Activated naive CD8-positive, alpha-beta T cell treated with anti-CD3 and anti-CD28 coated beads, Interleukin-2, amount 50 U/mL, for 24 hours (primary cell): ENCODE data around the gene MARK3.
"Not testable (repeated sequence)": the region's sequence is repeated elsewhere in the genome, so short reads cannot be mapped to it uniquely, and the experiment has no call there.

ENCODE experiments used
- ATAC-seq: fragments of 150-1000 bp; cut with Tn5 transposase; one replicate; pipeline ENCODE4 v1.10.0; 2021
- DNase-seq: peaks from one replicate; pipeline ENCODE4 v3.0.0; 2021
- H3K27ac Mint-ChIP-seq: one replicate; pipeline ENCODE4 v1.8.0; 2021; ENCODE audit warnings: mild to moderate bottlenecking, mixed read lengths
- H3K27me3 Mint-ChIP-seq: one replicate; pipeline ENCODE4 v1.8.0; 2021; ENCODE audit warnings: mixed read lengths
- H3K36me3 Mint-ChIP-seq: one replicate; pipeline ENCODE4 v1.8.0; 2021; ENCODE audit warnings: low read depth, mixed read lengths
- H3K4me1 Mint-ChIP-seq: one replicate; pipeline ENCODE4 v1.8.0; 2021; ENCODE audit warnings: mixed read lengths
- H3K4me3 Mint-ChIP-seq: one replicate; pipeline ENCODE4 v1.8.0; 2021; ENCODE audit warnings: mild to moderate bottlenecking, moderate library complexity, mixed read lengths
- H3K9me3 Mint-ChIP-seq: one replicate; pipeline ENCODE4 v1.8.0; 2021; ENCODE audit warnings: mixed read lengths

MARK3 gene

DNA sequence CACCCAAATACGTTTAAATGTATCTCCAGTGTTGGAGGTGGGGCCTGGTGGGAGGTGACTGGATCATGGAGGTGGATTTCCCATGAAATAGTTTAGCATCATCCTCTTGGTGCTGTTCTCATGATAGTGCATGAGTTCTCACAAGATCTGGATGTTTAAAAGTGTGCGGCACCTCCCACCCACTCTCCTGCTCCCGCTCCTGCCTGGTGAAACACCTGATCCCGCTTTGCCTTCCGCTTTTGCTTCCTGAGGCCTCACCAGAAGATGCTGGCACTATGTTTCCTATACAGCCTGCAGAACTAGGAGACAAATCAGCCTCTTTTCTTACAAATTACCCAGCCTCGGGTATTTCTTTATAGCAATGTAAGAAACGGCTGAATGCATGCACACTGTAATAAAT, 31.1 kb upstream of the MARK3 start:
- Mint-ChIP-seq H3K27me3 (peaks cover 6% of the 10 kb centered on the region), H3K36me3 (no peaks in the 10 kb centered on the region), H3K4me3 (no peak overlapping the region), H3K27ac (no peak overlapping the region), H3K9me3 (no peaks in the 10 kb centered on the region), H3K4me1 (no peaks in the 10 kb centered on the region)
- no peak for ATAC-seq
- DNase-seq = no peak

DNA sequence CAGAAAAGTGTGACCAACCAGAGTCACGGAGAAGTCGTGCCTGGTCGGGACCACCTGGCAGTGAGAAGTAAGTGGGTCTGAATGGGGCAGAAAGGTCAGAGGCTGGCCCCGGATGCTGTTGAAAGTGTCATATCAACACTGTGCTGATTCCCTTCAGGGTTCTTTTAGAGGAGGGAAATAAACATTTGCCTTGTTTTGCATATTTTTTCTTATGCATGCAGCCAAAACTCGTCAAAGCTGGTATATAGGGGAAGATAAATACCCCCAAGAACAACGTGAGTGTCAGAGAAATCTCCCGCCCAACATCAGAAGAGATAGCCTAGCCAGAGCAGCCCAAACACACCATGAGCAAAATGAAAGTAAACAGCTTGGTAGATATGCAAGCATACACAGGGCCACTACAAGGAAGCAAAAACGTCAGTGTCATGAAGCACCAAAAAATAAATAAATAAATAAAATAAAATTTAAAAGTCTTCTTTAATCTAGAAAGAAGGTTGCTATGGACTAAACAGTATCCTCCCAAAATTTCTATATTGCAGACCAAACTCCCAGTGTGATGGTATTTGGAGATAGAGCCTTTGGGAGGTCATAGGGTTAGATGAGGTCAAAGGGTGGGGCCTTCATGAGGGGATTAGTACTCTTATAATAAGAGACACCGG, 29.1 kb upstream of the MARK3 start:
- ATAC-seq (no peak), DNase-seq (no peak)
- no peaks in the 10 kb centered on the region for H3K9me3 Mint-ChIP-seq
- no peak overlapping the region for H3K4me3 Mint-ChIP-seq
- H3K27me3 Mint-ChIP-seq = peaks cover 8% of the 10 kb centered on the region
- H3K27ac Mint-ChIP-seq = no peak overlapping the region
- H3K36me3 Mint-ChIP-seq = no peaks in the 10 kb centered on the region
- no peaks in the 10 kb centered on the region for H3K4me1 Mint-ChIP-seq

DNA sequence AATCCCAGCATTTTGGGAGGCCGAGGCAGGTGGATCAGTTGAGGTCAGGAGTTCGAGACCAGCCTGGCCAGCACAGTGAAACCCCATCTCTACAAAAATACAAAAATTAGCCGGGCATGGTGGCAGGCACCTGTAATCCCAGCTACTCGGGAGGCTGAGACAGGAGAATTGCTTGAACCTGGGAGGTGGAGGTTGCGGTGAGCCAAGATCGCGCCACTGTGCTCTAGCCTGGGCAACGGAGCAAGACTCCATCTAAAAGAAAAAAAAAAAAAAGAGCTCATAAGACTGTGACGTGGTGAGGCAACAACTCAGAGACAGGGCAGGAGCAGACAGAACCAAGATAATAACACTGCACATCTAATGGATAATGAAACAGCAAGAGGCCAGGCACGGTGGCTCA, 27.7 kb upstream of the MARK3 start:
- H3K9me3 Mint-ChIP-seq, H3K4me3 Mint-ChIP-seq, H3K4me1 Mint-ChIP-seq, H3K36me3 Mint-ChIP-seq, H3K27me3 Mint-ChIP-seq, ATAC-seq, H3K27ac Mint-ChIP-seq, DNase-seq: not testable (repeated sequence)

DNA sequence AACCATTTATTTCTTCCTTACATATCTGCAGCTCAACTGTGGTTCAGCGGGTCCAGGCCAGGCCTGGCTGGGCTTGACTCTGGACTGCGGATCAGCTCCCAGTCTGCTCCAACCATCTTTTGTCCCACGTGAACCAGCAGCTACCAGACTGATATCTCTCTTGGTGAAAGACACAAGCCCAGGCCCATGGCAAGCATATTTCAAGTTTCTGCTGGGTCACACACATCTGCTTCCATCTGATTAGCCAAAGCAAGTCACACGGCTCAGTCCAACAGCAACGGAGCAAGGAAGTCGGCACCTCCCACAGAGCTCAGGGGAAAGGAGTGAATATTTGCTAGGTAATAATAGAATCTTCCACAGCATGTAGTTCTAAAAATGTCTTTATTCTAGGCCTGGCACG, 24.7 kb upstream of the MARK3 start:
- ATAC-seq = no peak
- Mint-ChIP-seq H3K27me3 (peaks cover 12% of the 10 kb centered on the region), H3K4me1 (peaks cover 5% of the 10 kb centered on the region), H3K9me3 (peaks cover 25% of the 10 kb centered on the region), H3K4me3 (no peak overlapping the region), H3K27ac (no peak overlapping the region), H3K36me3 (peaks cover 10% of the 10 kb centered on the region)
- no peak for DNase-seq

DNA sequence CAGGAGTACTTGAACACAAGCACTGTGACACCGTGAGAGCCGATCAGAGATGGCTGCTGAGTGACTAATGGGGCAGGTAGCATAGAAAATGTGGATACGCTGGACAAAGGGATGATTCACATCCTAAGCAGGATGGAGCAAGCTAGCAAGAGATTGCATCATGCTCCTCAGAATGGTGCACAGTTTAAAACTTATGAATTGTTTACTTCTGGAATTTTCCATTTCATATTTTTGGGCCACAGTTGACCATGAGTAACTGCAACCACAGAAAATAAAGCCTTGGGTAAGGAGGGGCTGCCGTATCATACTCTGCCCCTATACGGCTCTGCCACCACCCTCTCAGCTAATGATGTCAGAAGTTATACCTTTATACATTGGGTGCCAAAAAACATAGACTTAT, 23.3 kb upstream of the MARK3 start:
- H3K36me3 Mint-ChIP-seq = peaks cover 10% of the 10 kb centered on the region
- H3K27me3 Mint-ChIP-seq = peaks cover 10% of the 10 kb centered on the region
- ATAC-seq (peak; percentile 75), DNase-seq (peak; percentile 12)
- peaks cover 5% of the 10 kb centered on the region for H3K4me1 Mint-ChIP-seq
- H3K4me3 Mint-ChIP-seq = no peak overlapping the region
- H3K27ac Mint-ChIP-seq = peak overlapping the region; percentile 55
- peaks cover 25% of the 10 kb centered on the region for H3K9me3 Mint-ChIP-seq

DNA sequence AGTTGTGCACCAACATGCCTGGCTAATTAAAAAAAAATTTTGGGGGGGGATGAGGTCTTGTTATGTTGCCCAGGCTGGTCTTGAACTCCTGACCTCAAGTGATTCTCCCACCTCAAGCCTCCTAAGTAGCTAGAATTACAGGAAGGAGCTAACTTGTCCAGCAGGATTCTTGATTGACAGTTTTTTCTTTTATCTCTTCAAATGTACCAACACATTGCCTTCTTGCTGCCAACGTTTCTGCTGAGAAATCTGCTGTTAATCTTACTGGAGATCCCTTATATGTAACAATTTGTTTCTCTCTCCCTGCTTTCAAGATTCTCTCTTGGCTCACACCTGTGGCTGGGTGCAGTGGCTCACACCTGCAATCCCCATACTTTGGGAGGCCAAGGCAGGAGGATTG, 22.4 kb upstream of the MARK3 start:
- Mint-ChIP-seq H3K36me3 (peaks cover 10% of the 10 kb centered on the region), H3K27me3 (peaks cover 10% of the 10 kb centered on the region), H3K27ac (no peak overlapping the region), H3K4me3 (no peak overlapping the region), H3K9me3 (peaks cover 25% of the 10 kb centered on the region), H3K4me1 (peaks cover 5% of the 10 kb centered on the region)
- ATAC-seq (no peak), DNase-seq (no peak)

DNA sequence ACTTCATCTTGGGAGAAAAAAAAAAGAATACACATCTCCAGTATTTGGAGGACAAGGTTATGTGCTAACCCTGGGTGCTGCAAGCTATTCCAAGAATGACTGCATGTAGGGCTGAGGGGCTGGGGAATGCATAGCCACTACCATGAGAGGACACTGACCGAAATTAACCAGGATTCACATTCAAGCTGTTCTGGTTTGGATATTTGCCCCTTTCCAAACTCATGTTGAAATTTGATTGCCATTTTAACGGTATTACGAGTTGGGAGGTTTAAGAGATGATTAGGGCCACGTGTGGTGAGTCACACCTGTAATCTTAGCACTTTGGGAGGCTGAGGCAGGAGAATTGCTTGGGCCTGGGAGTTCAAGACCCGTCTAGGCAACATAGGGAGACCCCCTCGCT, 18.5 kb upstream of the MARK3 start:
- Mint-ChIP-seq H3K36me3 (peaks cover 10% of the 10 kb centered on the region), H3K4me3 (no peak overlapping the region), H3K9me3 (peaks cover 23% of the 10 kb centered on the region), H3K27me3 (peaks cover 8% of the 10 kb centered on the region), H3K4me1 (peaks cover 3% of the 10 kb centered on the region), H3K27ac (no peak overlapping the region)
- DNase-seq (no peak), ATAC-seq (no peak)

DNA sequence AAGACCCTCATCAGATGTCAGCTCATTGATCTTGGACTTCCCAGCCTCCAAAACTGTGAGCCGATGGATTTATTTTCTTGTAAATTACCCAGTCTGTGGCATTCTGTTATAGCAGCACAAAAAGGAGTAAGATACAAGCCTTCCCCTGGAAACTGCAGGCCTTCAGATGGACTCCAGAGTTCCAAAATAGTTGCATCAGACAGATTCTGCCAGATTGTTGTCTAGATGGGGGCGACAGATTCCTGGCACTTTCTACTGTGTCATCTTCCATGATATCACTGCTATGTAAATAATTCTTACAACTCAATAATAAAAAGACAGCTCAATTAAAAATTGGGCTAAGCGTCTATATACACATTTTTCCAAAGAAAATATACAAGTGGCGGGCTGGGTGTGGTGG, 17.2 kb upstream of the MARK3 start:
- Mint-ChIP-seq H3K4me3 (no peak overlapping the region), H3K9me3 (peaks cover 17% of the 10 kb centered on the region), H3K4me1 (peaks cover 3% of the 10 kb centered on the region), H3K27me3 (peaks cover 8% of the 10 kb centered on the region), H3K36me3 (peaks cover 2% of the 10 kb centered on the region), H3K27ac (no peak overlapping the region)
- ATAC-seq = no peak
- no peak for DNase-seq

DNA sequence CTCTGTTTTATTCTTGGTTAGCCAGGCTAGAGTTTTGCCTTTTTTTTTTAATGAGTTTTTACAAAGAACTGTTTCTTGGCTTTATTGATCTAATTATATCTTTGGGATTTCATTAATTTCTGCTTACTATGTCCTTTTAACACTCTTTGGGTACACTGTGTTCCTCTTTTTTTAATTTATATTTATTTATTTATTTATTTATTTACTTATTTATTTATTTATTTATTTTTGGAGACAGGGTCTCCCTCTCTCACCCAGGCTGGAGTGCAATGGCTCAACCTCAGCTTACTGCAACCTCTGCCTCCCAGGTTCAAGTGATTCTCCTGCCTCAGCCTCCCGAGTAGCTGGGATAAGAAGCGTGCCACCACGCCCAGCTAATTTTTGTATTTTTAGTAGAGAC, 15.1 kb upstream of the MARK3 start:
- no peak overlapping the region for H3K27ac Mint-ChIP-seq
- no peaks in the 10 kb centered on the region for H3K9me3 Mint-ChIP-seq
- H3K27me3 Mint-ChIP-seq = peaks cover 8% of the 10 kb centered on the region
- H3K4me3 Mint-ChIP-seq = no peak overlapping the region
- H3K36me3 Mint-ChIP-seq = no peaks in the 10 kb centered on the region
- DNase-seq (no peak), ATAC-seq (no peak)
- H3K4me1 Mint-ChIP-seq = peaks cover 3% of the 10 kb centered on the region

DNA sequence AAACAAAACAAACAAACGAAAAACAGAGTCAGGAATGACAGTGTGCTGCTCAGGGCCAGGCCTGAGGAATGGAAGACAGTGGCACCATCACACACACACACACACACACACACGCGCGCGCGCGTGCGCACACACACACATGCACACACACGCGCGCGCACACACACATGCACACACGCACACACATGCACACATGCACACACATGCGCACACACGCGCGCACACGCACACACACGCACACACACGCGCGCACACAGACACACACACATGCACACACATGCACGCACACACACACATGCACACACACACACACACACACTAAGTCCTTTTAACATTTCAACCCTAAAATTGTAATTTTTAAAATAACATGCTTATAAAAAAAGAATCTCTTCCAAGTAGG, 13.2 kb upstream of the MARK3 start:
- DNase-seq = no peak
- Mint-ChIP-seq H3K9me3 (no peaks in the 10 kb centered on the region), H3K4me1 (peaks cover 3% of the 10 kb centered on the region), H3K27me3 (peaks cover 5% of the 10 kb centered on the region), H3K27ac (no peak overlapping the region), H3K4me3 (no peak overlapping the region), H3K36me3 (no peaks in the 10 kb centered on the region)
- ATAC-seq = no peak

DNA sequence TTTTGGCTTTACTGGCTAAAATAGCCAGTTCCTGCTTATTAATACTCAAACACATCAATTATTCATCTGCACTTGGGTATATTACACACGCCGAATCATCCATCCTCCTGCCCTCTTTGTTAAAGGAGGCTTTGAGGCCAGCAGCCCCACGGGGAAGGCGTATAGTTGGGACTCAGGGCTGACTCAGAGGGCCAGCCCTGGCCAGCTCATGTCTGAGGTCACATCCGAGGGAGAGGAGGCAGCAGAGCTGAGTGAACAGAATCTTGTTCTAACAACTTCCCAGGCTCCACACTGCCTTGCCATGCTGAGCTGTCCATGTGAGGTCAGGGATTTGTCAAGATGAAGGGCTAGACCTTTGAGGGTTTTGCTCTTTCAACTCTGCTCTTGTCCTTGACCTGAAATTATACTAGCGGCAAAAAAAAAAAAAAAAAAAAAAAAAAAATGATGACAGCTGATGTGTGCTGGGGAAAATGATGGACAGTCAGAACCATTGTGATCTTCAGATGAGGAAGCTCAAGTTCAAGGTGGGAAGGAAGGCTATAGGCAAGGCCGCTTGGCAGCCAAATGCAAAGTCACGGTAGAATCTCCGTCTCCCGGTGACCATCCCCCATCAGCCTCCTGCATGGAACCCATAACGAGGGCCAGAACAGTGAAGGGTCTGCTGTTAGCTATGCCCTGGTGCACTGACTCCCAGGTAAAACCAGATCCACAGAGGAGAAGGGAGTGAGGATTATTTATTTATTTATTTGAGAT, 12.5 kb upstream of the MARK3 start:
- ATAC-seq = peak; percentile 95
- no peaks in the 10 kb centered on the region for H3K36me3 Mint-ChIP-seq
- H3K9me3 Mint-ChIP-seq = no peaks in the 10 kb centered on the region
- peak; percentile 16 for DNase-seq
- H3K27me3 Mint-ChIP-seq = peaks cover 5% of the 10 kb centered on the region
- H3K27ac Mint-ChIP-seq = no peak overlapping the region
- peaks cover 3% of the 10 kb centered on the region for H3K4me1 Mint-ChIP-seq
- H3K4me3 Mint-ChIP-seq = no peak overlapping the region

DNA sequence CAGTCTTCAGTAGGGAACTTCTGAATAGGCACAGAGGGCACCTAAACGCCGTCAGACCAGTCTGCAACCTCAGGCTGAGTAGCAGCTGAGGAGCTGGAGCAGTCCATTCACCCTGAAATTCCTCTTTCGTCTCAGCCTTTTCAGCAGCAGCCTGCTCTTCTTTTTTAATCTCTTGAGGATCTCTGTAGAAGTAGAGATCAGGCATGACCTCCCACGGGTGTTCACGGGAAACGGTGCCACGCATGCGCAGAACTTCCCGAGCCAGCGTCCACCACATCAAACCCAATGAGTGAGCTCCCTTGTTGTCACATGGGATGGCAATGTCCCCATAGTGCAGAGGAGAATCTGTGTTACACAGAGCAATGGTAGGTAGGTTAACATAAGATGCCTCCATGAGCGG, 11.1 kb upstream of the MARK3 start:
- peaks cover 5% of the 10 kb centered on the region for H3K27me3 Mint-ChIP-seq
- no peaks in the 10 kb centered on the region for H3K36me3 Mint-ChIP-seq
- H3K4me1 Mint-ChIP-seq = peaks cover 3% of the 10 kb centered on the region
- no peak overlapping the region for H3K4me3 Mint-ChIP-seq
- H3K9me3 Mint-ChIP-seq = no peaks in the 10 kb centered on the region
- DNase-seq = no peak
- H3K27ac Mint-ChIP-seq = no peak overlapping the region
- no peak for ATAC-seq

DNA sequence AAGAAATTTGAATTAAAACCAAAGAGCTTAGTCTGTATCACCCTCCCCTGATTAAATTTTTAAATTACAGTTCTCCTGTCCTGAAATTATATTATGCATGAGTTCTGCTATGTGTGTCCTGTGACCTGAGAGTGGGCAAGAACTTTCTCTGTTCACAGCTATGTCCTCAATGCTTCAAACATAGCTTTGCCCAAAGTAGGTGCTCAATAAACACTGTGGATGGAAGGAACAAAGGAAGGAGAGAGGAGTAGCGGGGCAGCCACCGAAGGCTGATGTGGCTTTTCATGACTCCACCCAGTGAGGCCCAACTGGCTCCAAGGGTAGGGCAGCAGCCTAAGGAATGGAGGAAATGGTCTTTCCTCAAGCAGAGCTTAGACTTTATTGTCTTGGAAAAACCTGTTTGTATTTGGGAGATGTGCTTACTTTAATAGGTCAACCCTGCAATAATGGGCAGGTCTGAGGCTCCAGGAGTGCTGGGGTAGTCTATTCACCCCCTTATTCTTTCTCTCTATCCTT, 7.6 kb upstream of the MARK3 start:
- Mint-ChIP-seq H3K27me3 (peaks cover 5% of the 10 kb centered on the region), H3K27ac (no peak overlapping the region), H3K9me3 (no peaks in the 10 kb centered on the region), H3K4me1 (peaks cover 8% of the 10 kb centered on the region), H3K36me3 (no peaks in the 10 kb centered on the region), H3K4me3 (no peak overlapping the region)
- ATAC-seq = no peak
- DNase-seq = no peak

DNA sequence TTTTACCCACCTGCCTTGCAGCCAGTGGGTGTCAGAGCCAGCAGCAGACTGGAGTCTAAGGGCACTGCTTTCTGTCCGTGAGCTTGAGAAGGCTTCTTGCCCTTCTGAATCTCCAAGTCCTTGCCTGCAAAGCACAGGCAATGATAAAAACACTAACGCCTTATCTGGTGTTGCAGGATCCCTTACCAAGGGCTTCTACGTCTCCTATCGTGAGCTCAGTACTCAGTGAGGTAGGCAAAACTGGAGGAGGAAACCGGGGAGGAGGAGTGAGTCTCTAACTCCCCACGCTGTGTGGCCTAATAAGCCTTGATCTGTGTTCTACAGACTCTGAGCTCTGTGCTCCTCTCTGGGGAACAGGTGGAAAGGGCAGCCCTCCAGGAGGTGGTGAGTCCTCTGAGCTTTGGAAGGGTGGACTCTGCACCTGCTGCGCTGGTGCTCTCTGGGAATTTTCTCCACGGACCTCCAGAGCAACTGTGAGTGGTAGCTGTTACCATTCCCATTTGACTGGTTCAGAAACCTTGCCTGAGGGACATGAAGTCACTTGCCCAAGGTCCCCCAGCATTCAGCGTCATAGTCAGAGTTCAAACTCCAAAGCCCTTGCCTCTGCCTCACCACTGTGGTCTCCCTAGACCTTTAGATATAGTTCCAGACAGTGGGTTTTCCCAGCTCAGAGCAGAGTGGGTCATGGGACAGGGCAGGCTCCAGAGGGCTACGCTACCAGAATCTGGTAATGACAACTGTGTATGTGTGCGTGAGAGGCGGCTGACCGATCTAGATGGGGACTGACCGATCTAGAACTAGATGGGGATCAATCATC, 7.0 kb upstream of the MARK3 start:
- DNase-seq (no peak), ATAC-seq (no peak)
- Mint-ChIP-seq H3K4me1 (peaks cover 9% of the 10 kb centered on the region), H3K9me3 (no peaks in the 10 kb centered on the region), H3K36me3 (no peaks in the 10 kb centered on the region), H3K4me3 (no peak overlapping the region), H3K27me3 (peaks cover 5% of the 10 kb centered on the region), H3K27ac (no peak overlapping the region)
